ENCODE results near the gene KCNQ1. TPM values are rescaled to one million over a fixed set of nuclear protein-coding genes. Genes with fewer than 3 reads are reported as not detected.

Gene KCNQ1
- total RNA-seq, 3 donors from 2014 or later (not counting 1 experiment from before 2014, with no cell fraction given) = 1.9 to 7.8 (median 3.3) TPM

GRCh38 chr11:2877474-2877873, 432.7 kb downstream of the KCNQ1 start:
- intact Hi-C loops (cut with micrococcal nuclease) = no loop called here
- no peaks in the 10 kb centered on the region for H3K4me1 ChIP-seq (ENCODE audit: control insufficient read depth, insufficient read depth, low read length)
- no peak overlapping the region for H3K27ac ChIP-seq (ENCODE audit: low read length)
- no peak for DNase-seq
- Mint-ChIP-seq H3K27ac (no peak overlapping the region), H3K9me3 (no peaks in the 10 kb centered on the region), H3K36me3 (no peaks in the 10 kb centered on the region), H3K27me3 (ENCODE audit: low read depth in 2 of 2) (peaks cover 0 to 9% of the 10 kb centered on the region in 2 donors), H3K4me3 (no peak overlapping the region), H3K4me1 (no peaks in the 10 kb centered on the region)
- H3K9me3 ChIP-seq (ENCODE audit: control insufficient read depth, insufficient read depth, low read length) = no peaks in the 10 kb centered on the region
- WGBS (ENCODE audit: insufficient coverage) = 95% methylated on average over 6 of the region's 6 CpGs
- no peak for TF ChIP-seq CTCF (IDR thresholded peaks at IDR 0.05)
- ATAC-seq = no peak
- H3K4me3 ChIP-seq (ENCODE audit: low read length) = no peak overlapping the region
- no peaks in the 10 kb centered on the region for H3K36me3 ChIP-seq (ENCODE audit: control insufficient read depth, insufficient read depth, low read length)
- H3K27me3 ChIP-seq (ENCODE audit: control insufficient read depth, insufficient read depth, low read length) = no peaks in the 10 kb centered on the region

GRCh38 chr11:2878782-2879181, 434.0 kb downstream of the KCNQ1 start:
- no peaks in the 10 kb centered on the region for H3K36me3 ChIP-seq (ENCODE audit: control insufficient read depth, insufficient read depth, low read length)
- Mint-ChIP-seq H3K4me3 (no peak overlapping the region), H3K4me1 (peaks cover 0 to 5% of the 10 kb centered on the region in 2 donors), H3K9me3 (no peaks in the 10 kb centered on the region), H3K27me3 (ENCODE audit: low read depth in 2 of 2) (peaks cover 8 to 20% of the 10 kb centered on the region in 2 donors), H3K27ac (no peak overlapping the region), H3K36me3 (no peaks in the 10 kb centered on the region)
- H3K27ac ChIP-seq (ENCODE audit: low read length) = no peak overlapping the region
- peaks cover 2% of the 10 kb centered on the region for H3K4me1 ChIP-seq (ENCODE audit: control insufficient read depth, insufficient read depth, low read length)
- intact Hi-C loops (cut with micrococcal nuclease) = no loop called here
- peaks cover 7% of the 10 kb centered on the region for H3K27me3 ChIP-seq (ENCODE audit: control insufficient read depth, insufficient read depth, low read length)
- no peaks in the 10 kb centered on the region for H3K9me3 ChIP-seq (ENCODE audit: control insufficient read depth, insufficient read depth, low read length)
- 89% methylated on average over 8 of the region's 8 CpGs for WGBS (ENCODE audit: insufficient coverage)
- TF ChIP-seq CTCF (IDR thresholded peaks at IDR 0.05) = no peak
- DNase-seq (no peak), ATAC-seq (no peak)
- H3K4me3 ChIP-seq (ENCODE audit: low read length) = no peak overlapping the region

GRCh38 chr11:2880646-2881045, 435.8 kb downstream of the KCNQ1 start:
- H3K4me1 Mint-ChIP-seq = peaks cover 5 to 10% of the 10 kb centered on the region in 2 donors
- no peak overlapping the region for H3K4me3 ChIP-seq (ENCODE audit: low read length)
- no peaks in the 10 kb centered on the region for H3K36me3 Mint-ChIP-seq
- TF ChIP-seq CTCF (IDR thresholded peaks at IDR 0.05) = no peak
- DNase-seq = no peak
- peaks cover 8 to 20% of the 10 kb centered on the region in 2 donors for H3K27me3 Mint-ChIP-seq (ENCODE audit: low read depth in 2 of 2)
- no peak overlapping the region for H3K27ac Mint-ChIP-seq
- H3K9me3 Mint-ChIP-seq = no peaks in the 10 kb centered on the region
- no peak for ATAC-seq
- no peaks in the 10 kb centered on the region for H3K9me3 ChIP-seq (ENCODE audit: control insufficient read depth, insufficient read depth, low read length)
- peaks cover 8% of the 10 kb centered on the region for H3K27me3 ChIP-seq (ENCODE audit: control insufficient read depth, insufficient read depth, low read length)
- no peak overlapping the region for H3K27ac ChIP-seq (ENCODE audit: low read length)
- 91% methylated on average over 7 of the region's 7 CpGs for WGBS (ENCODE audit: insufficient coverage)
- H3K36me3 ChIP-seq (ENCODE audit: control insufficient read depth, insufficient read depth, low read length) = no peaks in the 10 kb centered on the region
- no peak overlapping the region for H3K4me3 Mint-ChIP-seq
- H3K4me1 ChIP-seq (ENCODE audit: control insufficient read depth, insufficient read depth, low read length) = peaks cover 10% of the 10 kb centered on the region
- intact Hi-C loops (cut with micrococcal nuclease) = no loop called here
